OCI-LY7 (cell line): ENCODE results near the gene FOXF2. TPM values are rescaled to one million over a fixed set of nuclear protein-coding genes. Genes with fewer than 3 reads are reported as not detected.

ENCODE experiments used
- BruUV-seq: library from RNA; stranded (reverse); fragments of 400-500 nt; replicated peaks from 2 replicates; lab custom pipeline; 2021; lab: Mats Ljungman, UMichigan
- CTCF ChIA-PET: fragments of 300-600 bp; sonication (Branson Sonifier 250); formaldehyde crosslinking; loops from one replicate; lab custom pipeline; 2022; ENCODE audit warnings: antibody characterized with exemption; ENCODE audit not compliant: unreplicated experiment; lab: Charles Lee
- POLR2A ChIA-PET: fragments of 300-600 bp; sonication (Branson Sonifier 250); formaldehyde crosslinking; loops from one replicate; lab custom pipeline; 2022; ENCODE audit warnings: antibody characterized with exemption; lab: Charles Lee
- DNase-seq: peaks from one replicate; pipeline ENCODE4 v3.0.0-alpha.2; 2015; ENCODE audit warnings: low spot score
- H2AFZ ChIP-seq: fragments of 200-600 bp; sonication (generic), shearing (Covaris generic); 2 replicates; pipeline ENCODE4 v1.6.1; 2014; ENCODE audit warnings: mild to moderate bottlenecking, antibody characterized with exemption, low read length, moderate library complexity
- H3K27ac ChIP-seq: fragments of 200-600 bp; sonication (generic); 2 replicates; pipeline ENCODE4 v1.5.1; 2014; ENCODE audit warnings: mixed run types, low read depth, mild to moderate bottlenecking, moderate library complexity, low read length, inconsistent platforms; ENCODE audit not compliant: poor library complexity, severe bottlenecking
- H3K36me3 ChIP-seq: fragments of 200-600 bp; sonication (generic); 2 replicates; pipeline ENCODE4 v1.6.1; 2014; ENCODE audit warnings: mild to moderate bottlenecking, antibody characterized with exemption, low read length, moderate library complexity, mixed read lengths; ENCODE audit not compliant: insufficient read depth
- H3K4me1 ChIP-seq: fragments of 200-600 bp; sonication (generic); 2 replicates; pipeline ENCODE4 v1.5.1; 2014; ENCODE audit warnings: mild to moderate bottlenecking, low read length; ENCODE audit not compliant: insufficient read depth, poor library complexity, severe bottlenecking
- H3K4me2 ChIP-seq: fragments of 200-600 bp; sonication (generic); 2 replicates; pipeline ENCODE4 v1.6.1; 2014; ENCODE audit warnings: mild to moderate bottlenecking, low read length
- H3K4me3 ChIP-seq: fragments of 200-600 bp; sonication (generic); 2 replicates; pipeline ENCODE4 v1.5.1; 2014; ENCODE audit warnings: mild to moderate bottlenecking, low read depth, low read length; ENCODE audit not compliant: poor library complexity, severe bottlenecking
- H3K79me2 ChIP-seq: fragments of 200-600 bp; sonication (generic); 2 replicates; pipeline ENCODE4 v1.6.1; 2016; ENCODE audit warnings: low read depth, mild to moderate bottlenecking, low read length, moderate library complexity, mixed read lengths; ENCODE audit not compliant: insufficient read depth
- H3K9me2 ChIP-seq: fragments of 200-600 bp; sonication (generic); 2 replicates; pipeline ENCODE4 v1.6.1; 2016; ENCODE audit warnings: mild to moderate bottlenecking, low read length, mixed read lengths; ENCODE audit not compliant: insufficient read depth
- H3K9me3 ChIP-seq: fragments of 200-600 bp; sonication (generic); 2 replicates; pipeline ENCODE4 v1.6.1; 2014; ENCODE audit warnings: mild to moderate bottlenecking, mixed run types, low read length, mixed read lengths
- H4K20me1 ChIP-seq: fragments of 200-600 bp; sonication (generic); 2 replicates; pipeline ENCODE4 v1.6.1; 2014; ENCODE audit warnings: mild to moderate bottlenecking, antibody characterized with exemption, low read length, moderate library complexity, mixed read lengths; ENCODE audit not compliant: insufficient read depth
- EZH2phosphoT487 ChIP-seq: fragments of 200-600 bp; sonication (generic); IDR thresholded peaks from 2 replicates; pipeline ENCODE4 v1.6.1; 2018; ENCODE audit warnings: low read depth, borderline replicate concordance, mild to moderate bottlenecking, mixed run types, antibody characterized with exemption, low read length, moderate library complexity, mixed read lengths
- intact Hi-C: fragments of 100-400 bp; cut with micrococcal nuclease; formaldehyde crosslinking; loops from one replicate; pipeline ENCODE4 v1.10.0; 2022; ENCODE audit not compliant: unreplicated experiment
- microRNA-seq: library from miRNA; unstranded; fragments of <30 nt; microRNA quantifications from one replicate; pipeline ENCODE4 v1.2.0, GENCODE V29; 2022; ENCODE audit warnings: borderline replicate concordance
- small RNA-seq: library from RNA; depleted of rRNA; stranded (forward); fragments of <200 nt; gene quantifications from one replicate; pipeline ENCODE3, GENCODE V24; 2014
- total RNA-seq, 2 experiments: library from RNA; depleted of rRNA in 1 of 2; stranded (reverse); fragments of >200 nt in 1 of 2; shearing (Covaris generic) in 1 of 2; gene quantifications; 2 replicates each; pipeline ENCODE4 v1.2.3, GENCODE V29; 2014 to 2022
- TF ChIP-seq, protein P1 (sequence below): fragments of 200-600 bp; sonication (generic); conservative IDR thresholded peaks from 2 replicates; pipeline ENCODE4 v1.5.1; 2014; ENCODE audit warnings: mild to moderate bottlenecking, antibody characterized with exemption, low read length, moderate library complexity, mixed read lengths

FOXF2 gene
- total RNA-seq, 2 experiments from 2014 or later, result not detected

DNA sequence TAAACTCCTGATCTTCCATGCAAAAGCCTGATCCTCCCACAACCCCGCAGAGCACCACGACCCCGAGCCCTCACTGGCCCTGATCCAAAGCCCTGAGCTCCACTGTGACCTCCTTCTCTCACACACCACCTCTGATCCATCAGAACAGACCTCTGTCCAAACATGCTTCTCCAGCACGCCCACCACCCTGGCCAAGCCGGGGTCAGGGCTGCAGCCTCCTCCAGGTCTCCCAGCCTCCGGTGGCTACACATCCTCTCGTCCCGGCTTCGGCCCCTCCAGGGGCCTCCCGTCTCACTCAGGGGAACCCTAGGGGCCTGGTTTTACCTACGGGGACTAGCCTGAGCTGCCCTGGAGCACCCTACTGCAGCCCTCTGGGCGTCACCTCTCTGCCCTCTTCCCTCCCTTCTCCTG, 49.1 kb downstream of the FOXF2 start:
- POLR2A ChIA-PET, result no interaction called here

DNA sequence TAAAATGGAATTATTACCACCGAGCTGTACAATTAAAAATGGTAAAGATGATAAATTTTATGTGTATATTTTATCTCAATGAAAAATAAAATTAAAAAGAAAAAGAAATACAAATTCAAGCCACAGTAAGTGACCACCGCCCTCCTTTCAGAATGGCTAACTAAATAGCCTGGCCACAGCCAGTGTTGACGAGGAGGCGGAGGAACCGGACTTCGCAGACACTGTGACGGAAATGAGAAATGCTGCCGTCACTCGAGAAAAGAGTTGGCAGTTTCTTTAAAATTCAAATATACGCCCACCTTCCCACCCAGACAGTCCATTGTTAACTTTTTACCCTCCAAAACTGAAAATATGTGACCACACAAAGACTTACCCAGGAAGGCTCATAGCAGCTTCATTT, 50.0 kb downstream of the FOXF2 start:
- BruUV-seq, result no TSS peak
- Histone ChIP-seq H3K79me2 (no peaks in the 10 kb centered on the region), H3K4me3 (no peak overlapping the region), H4K20me1 (no peaks in the 10 kb centered on the region), H3K9me3 (no peaks in the 10 kb centered on the region), H3K9me2 (no peaks in the 10 kb centered on the region), H2AFZ (no peak overlapping the region), H3K27ac (no peak overlapping the region), H3K36me3 (no peaks in the 10 kb centered on the region), H3K4me1 (no peaks in the 10 kb centered on the region), H3K4me2 (no peak overlapping the region)
- ChIA-PET CTCF (no interaction called here), POLR2A (no interaction called here)
- no peak for DNase-seq
- intact Hi-C loops, result no loop called here
- no peak for TF ChIP-seq EZH2phosphoT487
- TF ChIP-seq, protein P1, sequence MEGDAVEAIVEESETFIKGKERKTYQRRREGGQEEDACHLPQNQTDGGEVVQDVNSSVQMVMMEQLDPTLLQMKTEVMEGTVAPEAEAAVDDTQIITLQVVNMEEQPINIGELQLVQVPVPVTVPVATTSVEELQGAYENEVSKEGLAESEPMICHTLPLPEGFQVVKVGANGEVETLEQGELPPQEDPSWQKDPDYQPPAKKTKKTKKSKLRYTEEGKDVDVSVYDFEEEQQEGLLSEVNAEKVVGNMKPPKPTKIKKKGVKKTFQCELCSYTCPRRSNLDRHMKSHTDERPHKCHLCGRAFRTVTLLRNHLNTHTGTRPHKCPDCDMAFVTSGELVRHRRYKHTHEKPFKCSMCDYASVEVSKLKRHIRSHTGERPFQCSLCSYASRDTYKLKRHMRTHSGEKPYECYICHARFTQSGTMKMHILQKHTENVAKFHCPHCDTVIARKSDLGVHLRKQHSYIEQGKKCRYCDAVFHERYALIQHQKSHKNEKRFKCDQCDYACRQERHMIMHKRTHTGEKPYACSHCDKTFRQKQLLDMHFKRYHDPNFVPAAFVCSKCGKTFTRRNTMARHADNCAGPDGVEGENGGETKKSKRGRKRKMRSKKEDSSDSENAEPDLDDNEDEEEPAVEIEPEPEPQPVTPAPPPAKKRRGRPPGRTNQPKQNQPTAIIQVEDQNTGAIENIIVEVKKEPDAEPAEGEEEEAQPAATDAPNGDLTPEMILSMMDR, result no peak

More for the DNA sequence above, 49.1 kb downstream of the FOXF2 start:
- Histone ChIP-seq H3K36me3 (no peaks in the 10 kb centered on the region), H3K9me3 (no peaks in the 10 kb centered on the region), H3K4me1 (no peaks in the 10 kb centered on the region), H4K20me1 (no peaks in the 10 kb centered on the region), H3K27ac (no peak overlapping the region), H3K79me2 (no peaks in the 10 kb centered on the region), H2AFZ (no peak overlapping the region), H3K4me2 (no peak overlapping the region), H3K9me2 (no peaks in the 10 kb centered on the region), H3K4me3 (no peak overlapping the region)
- intact Hi-C loops, result no loop called here
- DNase-seq, result no peak
- CTCF ChIA-PET, result no interaction called here
- no TSS peak for BruUV-seq
- TF ChIP-seq, protein P1, result no peak
- no peak for TF ChIP-seq EZH2phosphoT487

DNA sequence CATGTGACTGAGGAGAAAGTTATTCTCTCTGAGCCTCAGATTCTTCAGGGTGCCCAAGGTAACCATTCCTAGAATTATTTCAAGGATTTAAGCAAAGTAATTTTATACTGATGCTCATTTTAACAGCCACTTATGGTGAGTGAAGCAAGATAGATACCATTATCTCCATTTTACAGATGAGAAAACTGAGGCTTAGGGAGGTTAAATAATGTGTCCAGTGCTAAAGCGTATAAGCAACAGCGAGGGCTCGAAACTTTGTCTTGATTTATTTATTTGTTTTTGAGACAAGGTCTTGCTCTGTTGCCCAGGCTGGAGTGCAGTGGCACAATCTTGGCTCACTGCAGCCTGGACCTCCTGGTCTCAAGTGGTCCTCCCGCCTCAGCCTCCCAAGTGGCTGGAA, 53.6 kb downstream of the FOXF2 start:
- no peak overlapping the region for H2AFZ ChIP-seq
- no peak for DNase-seq
- no peaks in the 10 kb centered on the region for H4K20me1 ChIP-seq
- POLR2A ChIA-PET, result no interaction called here
- no peaks in the 10 kb centered on the region for H3K4me1 ChIP-seq
- H3K27ac ChIP-seq, result no peak overlapping the region
- no peaks in the 10 kb centered on the region for H3K9me3 ChIP-seq
- intact Hi-C loops, result no loop called here
- no TSS peak for BruUV-seq
- no peak overlapping the region for H3K4me2 ChIP-seq
- H3K4me3 ChIP-seq, result no peak overlapping the region
- H3K36me3 ChIP-seq, result no peaks in the 10 kb centered on the region
- TF ChIP-seq EZH2phosphoT487, result no peak
- CTCF ChIA-PET, result no interaction called here
- H3K9me2 ChIP-seq, result no peaks in the 10 kb centered on the region
- H3K79me2 ChIP-seq, result no peaks in the 10 kb centered on the region

Small RNA genes lying within 50 kb of the gene (microRNA-seq; reads per million reads assigned to microRNA genes)
- not detected for gene MIR6720

Small RNA genes lying within 50 kb of the gene (small RNA-seq; reads per million reads assigned to genes)
- not detected for gene MIR6720

Other genes starting within 250 kb of the FOXF2 start
- gene FOXQ1, start 77.5 kb upstream of the FOXF2 start, total RNA-seq (2014; rRNA removed; shearing (Covaris generic)), result not detected in 2 replicates
- gene FOXQ1, start 77.5 kb upstream of the FOXF2 start, total RNA-seq (2022), result not detected in 2 replicates
- not detected in 2 replicates for gene FOXC1, start 220.3 kb downstream of the FOXF2 start, total RNA-seq (2014; rRNA removed; shearing (Covaris generic))
- not detected in 2 replicates for gene FOXC1, start 220.3 kb downstream of the FOXF2 start, total RNA-seq (2022)